Activated T-cell treated with anti-CD3 and anti-CD28 coated beads for 1 hour (primary cell): ENCODE results near the gene CAPN11.
A peak's percentile ranks its signal among the peaks of the same experiment; 100 is the strongest.

Experiments used
- DNase-seq: peaks from one replicate; pipeline ENCODE4 v3.0.0-alpha.2; 2020; ENCODE audit warnings: low read depth

CAPN11 gene

DNA sequence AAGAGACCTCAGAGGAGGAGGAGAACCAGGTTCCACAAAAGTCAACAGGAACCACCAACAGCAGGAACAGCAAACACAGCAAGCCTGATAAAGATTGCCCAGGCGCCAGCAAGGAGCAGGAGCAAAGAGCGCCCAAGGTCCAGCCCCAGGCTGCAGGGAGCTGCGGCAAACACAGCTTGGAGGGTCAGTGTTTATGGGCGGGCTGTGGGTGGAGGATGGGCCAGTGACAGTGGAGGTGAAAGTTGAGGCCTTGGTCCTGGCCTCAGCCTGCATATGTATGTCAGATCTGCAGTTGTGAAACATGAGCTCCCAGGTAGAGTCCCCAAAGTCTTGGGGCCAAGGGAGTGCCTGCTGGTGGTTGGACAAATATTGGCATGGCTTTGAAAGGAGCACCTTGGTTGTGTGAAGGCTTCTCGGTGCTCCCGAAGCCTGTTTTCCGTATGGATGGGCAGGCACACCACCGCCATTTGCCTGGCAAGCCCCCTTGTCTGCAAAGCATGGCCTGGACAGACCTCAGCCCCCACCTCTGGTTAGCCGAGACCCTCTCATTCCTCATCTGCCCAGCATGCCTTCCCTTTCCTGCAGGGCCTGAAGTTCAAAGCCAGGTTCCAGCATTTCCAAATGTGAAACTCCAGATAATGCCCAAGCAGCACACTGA is 2.0 kb upstream of the CAPN11 start:
- no peak for DNase-seq

- no peak for DNase-seq
Measured at GRCh38 chr6:44157152-44157521, 1.5 kb upstream of the CAPN11 start.

GRCh38 chr6:44161997-44162338 is 3.3 kb downstream of the CAPN11 start:
- no peak for DNase-seq

- no peak for DNase-seq
Measured at GRCh38 chr6:44162876-44163625, 4.4 kb downstream of the CAPN11 start.

GRCh38 chr6:44166116-44166515 is 7.5 kb downstream of the CAPN11 start:
- DNase-seq: no peak

DNA sequence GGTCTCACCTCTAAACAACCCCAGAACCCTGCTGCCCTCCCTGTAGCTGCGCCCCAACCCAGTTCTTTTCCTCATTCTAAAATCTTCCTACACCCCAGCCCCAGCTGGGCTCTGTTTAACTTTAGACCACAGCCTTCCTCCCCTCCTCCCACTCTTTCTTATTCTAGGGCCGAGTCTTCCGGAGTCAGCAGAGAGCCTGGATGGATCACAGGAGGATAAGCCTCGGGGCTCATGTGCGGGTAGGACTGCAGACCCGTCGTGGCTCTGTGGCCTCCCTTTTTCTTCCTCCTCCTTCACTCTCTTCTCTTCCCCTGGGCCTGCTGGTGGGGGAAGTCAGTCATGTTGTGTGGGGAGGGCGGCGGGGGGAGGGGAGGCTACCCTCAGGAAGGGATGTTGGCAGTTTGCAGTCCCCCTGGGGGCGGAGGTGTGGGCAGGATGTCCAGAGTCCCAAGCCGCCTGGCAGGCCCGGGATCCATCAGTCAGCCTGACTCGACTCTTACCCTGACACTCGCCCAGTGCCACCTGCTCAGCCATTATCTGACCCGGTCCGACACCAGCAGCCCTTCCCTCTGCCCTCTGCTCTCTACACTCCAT is 8.1 kb downstream of the CAPN11 start:
- DNase-seq: no peak

- no peak for DNase-seq
Measured at GRCh38 chr6:44167567-44167966, 8.9 kb downstream of the CAPN11 start.

DNA sequence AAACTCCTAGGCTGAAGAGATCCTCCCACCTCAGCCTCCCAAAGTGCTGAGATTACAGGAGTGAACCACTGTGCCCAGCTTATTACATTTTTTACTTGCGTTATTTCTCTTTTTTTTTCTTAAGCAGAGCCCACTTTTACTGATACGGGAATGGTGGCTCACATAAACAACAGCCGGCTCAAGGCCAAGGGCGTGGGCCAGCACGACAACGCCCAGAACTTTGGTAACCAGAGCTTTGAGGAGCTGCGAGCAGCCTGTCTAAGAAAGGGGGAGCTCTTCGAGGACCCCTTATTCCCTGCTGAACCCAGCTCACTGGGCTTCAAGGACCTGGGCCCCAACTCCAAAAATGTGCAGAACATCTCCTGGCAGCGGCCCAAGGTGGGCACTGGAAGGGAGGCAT is 10.5 kb downstream of the CAPN11 start:
- DNase-seq: no peak

GRCh38 chr6:44169886-44170570 is 11.4 kb downstream of the CAPN11 start:
- no peak for DNase-seq

DNA sequence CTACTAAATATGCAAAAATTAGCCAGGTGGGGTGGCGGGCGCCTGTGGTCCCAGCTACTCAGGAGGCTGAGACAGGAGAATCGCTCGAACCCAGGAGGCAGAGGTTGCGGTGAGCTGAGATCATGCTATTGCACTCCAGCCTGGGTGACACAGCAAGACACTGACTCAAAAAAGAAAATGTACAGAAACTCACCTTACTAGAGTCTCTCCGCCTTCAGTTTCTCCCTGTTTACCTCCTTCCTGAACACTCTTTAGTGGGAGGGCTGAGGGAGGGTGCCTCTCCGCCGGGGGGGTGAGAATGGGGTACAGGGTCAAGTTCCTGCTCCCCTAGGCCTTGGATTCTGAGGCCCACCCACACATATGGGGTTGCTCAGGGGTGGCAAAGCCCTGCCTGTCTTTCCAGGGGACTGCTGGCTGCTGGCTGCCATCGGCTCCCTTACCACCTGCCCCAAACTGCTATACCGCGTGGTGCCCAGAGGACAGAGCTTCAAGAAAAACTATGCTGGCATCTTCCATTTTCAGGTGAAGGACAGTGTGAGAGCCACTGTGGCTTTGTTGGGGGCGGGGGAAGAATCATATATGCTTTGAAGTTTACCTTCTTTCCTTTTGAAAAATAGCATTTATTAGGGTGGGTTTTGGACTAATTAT is 13.4 kb downstream of the CAPN11 start:
- DNase-seq: no peak

- peak; percentile 74 for DNase-seq
Measured at GRCh38 chr6:44172731-44173500, 14.3 kb downstream of the CAPN11 start.

DNA sequence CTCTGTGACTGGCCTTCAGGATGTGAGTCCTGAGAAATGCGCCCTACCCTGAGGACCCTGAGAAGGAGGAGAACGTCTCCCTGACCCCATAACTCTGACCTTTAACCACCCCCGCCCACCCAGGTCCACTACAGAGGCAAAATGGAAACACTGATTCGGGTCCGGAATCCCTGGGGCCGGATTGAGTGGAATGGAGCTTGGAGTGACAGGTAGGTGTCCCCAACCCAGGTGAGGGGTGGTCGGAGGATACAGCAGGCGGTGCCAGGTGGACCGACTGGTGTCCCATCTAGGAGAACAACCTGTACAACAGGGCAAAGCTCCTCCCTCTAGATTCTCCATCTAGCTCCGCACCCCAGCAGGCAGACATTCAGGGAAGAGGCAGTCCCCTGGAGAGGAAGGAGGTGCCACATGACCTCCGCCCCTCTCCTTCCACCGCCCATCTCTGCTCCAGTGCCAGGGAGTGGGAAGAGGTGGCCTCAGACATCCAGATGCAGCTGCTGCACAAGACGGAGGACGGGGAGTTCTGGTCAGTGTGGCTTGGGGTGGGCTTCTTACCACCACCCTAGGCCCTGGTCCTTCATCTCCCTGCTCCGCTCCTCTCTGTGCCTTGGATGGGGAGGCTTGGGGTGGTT is 17.6 kb downstream of the CAPN11 start:
- no peak for DNase-seq

- no peak for DNase-seq
Measured at GRCh38 chr6:44176762-44177509, 18.3 kb downstream of the CAPN11 start.

DNA sequence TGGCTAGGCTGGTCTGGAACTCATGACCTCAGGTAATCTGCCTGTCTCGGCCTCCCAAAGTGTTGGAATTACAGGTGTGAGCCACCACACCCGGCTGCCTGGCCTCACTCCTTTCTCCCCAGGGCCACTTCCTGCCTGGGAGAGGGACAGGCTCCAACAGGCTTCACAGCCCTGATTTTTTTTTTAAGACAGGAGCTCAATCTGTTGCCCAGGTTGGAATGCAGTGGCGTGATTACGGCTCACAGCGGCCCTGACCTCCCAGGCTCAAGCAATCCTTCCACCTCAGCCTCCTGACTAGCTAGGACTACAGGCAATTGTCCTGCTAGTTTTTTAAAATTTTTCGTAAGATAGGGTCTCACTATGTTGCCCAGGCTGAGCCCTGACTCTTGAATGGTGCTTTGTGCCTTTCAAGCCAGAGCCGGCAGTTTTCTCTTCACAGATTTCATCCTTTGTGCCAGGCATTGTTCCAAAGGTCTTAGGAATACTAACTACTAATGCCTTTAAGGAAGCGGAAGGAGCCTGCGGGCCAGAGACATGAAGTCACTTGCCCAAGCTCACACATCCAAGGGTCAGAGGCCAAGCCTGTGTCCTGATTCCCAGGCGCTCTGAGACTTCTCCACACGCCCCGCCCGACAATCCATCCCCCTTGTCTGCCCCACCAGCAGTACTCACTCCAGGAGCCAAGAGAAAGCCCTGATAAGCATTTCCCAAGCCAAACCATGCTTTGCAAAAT is 19.2 kb downstream of the CAPN11 start:
- DNase-seq: no peak

DNA sequence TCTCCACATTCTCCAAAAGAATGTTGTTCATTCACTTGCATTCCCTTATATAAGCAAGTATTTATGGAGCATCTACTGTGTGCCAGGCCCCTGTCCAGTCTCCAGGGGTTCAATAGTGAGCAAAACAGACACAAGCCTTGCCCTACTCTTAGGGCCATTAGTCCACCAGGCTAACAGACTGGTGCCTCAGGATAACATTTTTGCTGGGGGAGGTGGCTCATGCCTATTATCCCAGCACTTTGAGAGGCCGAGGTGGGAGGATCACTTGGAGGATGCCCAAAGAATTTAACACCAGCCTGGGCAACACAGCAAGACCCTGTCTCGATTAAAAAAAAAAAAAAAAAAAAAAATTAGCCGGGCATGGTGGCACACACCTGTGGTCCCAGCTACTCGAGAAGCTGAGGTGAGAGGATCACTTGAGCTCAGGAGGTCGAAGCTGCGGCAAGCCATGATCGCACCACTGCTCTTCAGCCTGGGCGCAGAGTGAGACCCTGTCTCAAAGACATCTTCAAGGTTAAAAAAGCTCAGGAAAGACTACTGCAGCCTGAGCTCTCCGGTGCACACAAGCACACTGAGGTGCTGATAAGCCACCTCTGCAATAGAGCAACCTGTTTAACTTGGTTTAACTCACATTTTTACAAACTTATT is 19.9 kb downstream of the CAPN11 start:
- DNase-seq: no peak

GRCh38 chr6:44179072-44179536 is 20.5 kb downstream of the CAPN11 start:
- no peak for DNase-seq

DNA sequence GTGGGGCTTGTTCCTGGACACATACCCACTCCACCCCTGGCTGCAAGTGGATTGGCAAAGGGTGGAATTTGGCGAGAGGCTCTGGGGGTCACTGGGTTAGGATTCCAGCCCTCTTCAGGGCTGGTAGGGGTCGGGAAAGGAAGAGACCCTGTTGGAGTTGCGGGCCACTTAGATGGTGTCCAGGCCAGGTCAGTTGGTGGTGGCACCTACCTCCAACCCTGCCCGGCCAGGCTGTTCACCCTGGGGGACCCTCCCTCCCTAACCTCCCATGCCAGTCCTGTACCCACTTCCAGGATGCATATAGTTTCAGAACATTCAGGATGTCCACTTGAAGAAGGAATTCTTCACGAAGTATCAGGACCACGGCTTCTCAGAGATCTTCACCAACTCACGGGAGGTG is 21.0 kb downstream of the CAPN11 start:
- DNase-seq: no peak

DNA sequence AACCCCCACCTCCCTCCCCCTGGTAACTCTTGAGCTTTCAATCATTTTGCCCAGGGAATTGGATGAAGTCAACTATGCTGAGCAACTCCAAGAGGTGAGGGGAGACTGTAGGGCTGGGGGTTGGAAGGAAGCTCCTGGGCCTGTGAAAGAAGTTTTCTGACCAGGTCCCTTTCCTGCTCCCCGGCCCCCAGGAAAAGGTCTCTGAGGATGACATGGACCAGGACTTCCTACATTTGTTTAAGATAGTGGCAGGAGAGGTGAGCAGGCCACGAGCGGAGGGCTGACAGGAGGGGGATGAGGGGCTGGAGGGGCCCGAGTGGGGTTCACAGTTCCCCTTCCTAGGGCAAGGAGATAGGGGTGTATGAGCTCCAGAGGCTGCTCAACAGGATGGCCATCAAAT is 21.8 kb downstream of the CAPN11 start:
- no peak for DNase-seq

DNA sequence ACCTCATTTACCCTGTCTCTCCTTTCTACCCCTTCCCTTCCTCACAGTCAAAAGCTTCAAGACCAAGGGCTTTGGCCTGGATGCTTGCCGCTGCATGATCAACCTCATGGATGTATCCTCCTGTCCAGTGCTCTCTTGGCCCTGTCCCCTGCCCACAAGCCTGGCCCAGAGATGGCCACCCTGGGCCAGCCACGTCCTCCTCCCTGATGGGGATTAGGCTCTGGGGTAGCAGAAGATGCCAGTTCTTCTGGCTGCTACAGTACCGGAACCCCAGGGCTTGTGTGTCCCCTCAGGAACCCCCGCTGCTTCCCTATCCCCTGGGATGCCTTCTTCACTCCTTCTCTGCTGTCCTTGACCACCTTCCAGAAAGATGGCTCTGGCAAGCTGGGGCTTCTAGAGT is 22.3 kb downstream of the CAPN11 start:
- no peak for DNase-seq
